CD8-positive, alpha-beta memory T cell (primary cell): ENCODE measurements around the gene ZNF77. TPM values are rescaled to one million over a fixed set of nuclear protein-coding genes. Genes with fewer than 3 reads are reported as not detected.

ENCODE experiments used
- CTCF ChIA-PET: fragments of 350-600 bp; sonication (Branson Sonifier 250); formaldehyde crosslinking; loops from one replicate; lab custom pipeline; 2021; ENCODE audit warnings: antibody characterized with exemption; lab: Charles Lee
- POLR2A ChIA-PET: fragments of 350-600 bp; sonication (Branson Sonifier 250); formaldehyde crosslinking; loops from one replicate; lab custom pipeline; 2021; ENCODE audit warnings: antibody characterized with exemption; lab: Charles Lee
- DNase-seq, 5 donors: peaks; one replicate each; pipeline versions ENCODE4 v3.0.0 to v3.0.0-alpha.2; 2020 to 2022; ENCODE audit warnings: mixed read lengths in 1 of 5
- H3K27ac ChIP-seq: one replicate; pipeline ENCODE4 v1.7.0; 2013; ENCODE audit warnings: low read depth, mild to moderate bottlenecking, low read length, moderate library complexity
- H3K27me3 ChIP-seq: 2 replicates; pipeline ENCODE4 v1.7.0; 2013; ENCODE audit warnings: low read length, mild to moderate bottlenecking; ENCODE audit not compliant: insufficient read depth, poor library complexity, severe bottlenecking
- H3K36me3 ChIP-seq: 2 replicates; pipeline ENCODE4 v1.7.0; 2013; ENCODE audit warnings: mild to moderate bottlenecking, low read length, moderate library complexity; ENCODE audit not compliant: insufficient read depth
- H3K4me1 ChIP-seq: 2 replicates; pipeline ENCODE4 v1.7.0; 2013; ENCODE audit warnings: mild to moderate bottlenecking, low read length, moderate library complexity; ENCODE audit not compliant: insufficient read depth
- H3K4me3 ChIP-seq: 2 replicates; pipeline ENCODE4 v1.7.0; 2013; ENCODE audit warnings: mild to moderate bottlenecking, low read length
- H3K9me3 ChIP-seq: 2 replicates; pipeline ENCODE4 v1.7.0; 2013; ENCODE audit warnings: mild to moderate bottlenecking, low read length
- H3K27ac Mint-ChIP-seq, 8 donors: one replicate each; pipeline ENCODE4 v1.8.0; 2020 to 2021; ENCODE audit warnings: mixed read lengths in 8 of 8, mild to moderate bottlenecking in 6 of 8, inconsistent platforms in 3 of 8, moderate library complexity in 3 of 8
- H3K27me3 Mint-ChIP-seq, 2 donors: one replicate each; pipeline ENCODE4 v1.8.0; 2020 to 2021; ENCODE audit warnings: mixed read lengths in 2 of 2, mild to moderate bottlenecking in 1 of 2, moderate library complexity in 1 of 2
- H3K36me3 Mint-ChIP-seq, 3 donors: one replicate each; pipeline ENCODE4 v1.8.0; 2020 to 2021; ENCODE audit warnings: mixed read lengths in 3 of 3, inconsistent platforms in 1 of 3, mild to moderate bottlenecking in 1 of 3
- H3K4me1 Mint-ChIP-seq, 3 donors: one replicate each; pipeline ENCODE4 v1.8.0; 2020 to 2021; ENCODE audit warnings: mixed read lengths in 3 of 3, inconsistent platforms in 1 of 3, mild to moderate bottlenecking in 1 of 3
- H3K4me3 Mint-ChIP-seq, 7 donors: one replicate each; pipeline ENCODE4 v1.8.0; 2020 to 2021; ENCODE audit warnings: mixed read lengths in 7 of 7, mild to moderate bottlenecking in 6 of 7, moderate library complexity in 4 of 7, inconsistent platforms in 2 of 7
- H3K9me3 Mint-ChIP-seq, 5 donors: one replicate each; pipeline ENCODE4 v1.8.0; 2020 to 2022; ENCODE audit warnings: mixed read lengths in 5 of 5, mild to moderate bottlenecking in 3 of 5, moderate library complexity in 2 of 5, inconsistent platforms in 1 of 5
- polyA plus RNA-seq: library from polyadenylated mRNA; unstranded; fragments of 300-500 nt; fragmentation: Illumina TruSeq; gene quantifications from one replicate; pipeline ENCODE4 v1.2.3, GENCODE V29; 2021
- total RNA-seq, 2 experiments: library from RNA; stranded (reverse); gene quantifications; one replicate each; pipeline ENCODE4 v1.2.3, GENCODE V29; 2021

The ZNF77 gene
- total and polyA plus RNA-seq, 3 experiments from 2014 or later = 3.1 to 4.1 (median 3.8) TPM

DNA sequence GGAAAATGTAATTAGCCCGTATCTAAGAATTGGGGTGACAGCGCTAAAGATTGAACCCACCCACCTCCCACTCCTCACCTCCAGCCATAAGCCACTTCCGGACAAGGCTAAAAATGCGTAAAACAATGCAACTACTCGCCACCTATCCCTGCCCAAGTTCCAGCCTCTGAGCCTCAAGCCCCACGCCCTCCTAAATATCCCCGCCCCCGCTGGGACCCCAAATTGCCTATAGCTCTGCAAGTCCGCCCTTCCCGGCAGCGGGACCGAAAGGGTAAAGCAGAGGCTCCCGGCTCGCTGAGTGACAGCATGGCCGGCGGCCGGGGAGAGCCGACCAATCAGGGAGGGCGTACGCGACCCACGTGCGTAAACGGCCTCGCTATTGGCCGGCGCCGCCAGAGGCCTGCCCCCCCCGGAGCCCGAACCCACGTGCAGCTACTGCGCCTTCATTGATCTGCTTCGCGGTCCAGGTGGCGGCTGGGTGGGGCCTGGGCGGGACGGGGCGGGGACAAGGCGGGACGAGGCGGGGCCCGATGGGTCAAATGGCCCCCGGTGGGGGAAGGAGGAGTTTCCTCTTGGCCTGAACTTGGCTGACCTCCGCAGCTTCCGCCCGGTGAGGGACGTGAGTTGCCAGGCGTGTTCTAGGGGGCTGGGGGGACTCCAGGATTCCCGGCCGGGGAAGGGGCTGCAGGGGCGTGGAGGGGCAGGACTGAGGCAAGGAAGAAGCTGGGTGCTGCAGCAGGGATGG lies 32.4 kb upstream of the ZNF77 start, which contains the start of gene TLE6:
Gene TLE6 (plus strand): TSS at position 564 of the 745 bp plus-strand sequence. CDS start 670 bp downstream, outside the sequence.
- peak; percentile 81 to 94 (median 90) for DNase-seq
- H3K36me3 Mint-ChIP-seq = peaks cover 0 to 2% (median 0%) of the 10 kb centered on the region in 3 donors
- Histone ChIP-seq H3K4me1 (peaks cover 9% of the 10 kb centered on the region), H3K36me3 (no peaks in the 10 kb centered on the region), H3K9me3 (no peaks in the 10 kb centered on the region), H3K27ac (peak within 1 kb of the TSS; percentile 40), H3K27me3 (no peaks in the 10 kb centered on the region), H3K4me3 (peak within 1 kb of the TSS; percentile 76)
- H3K27ac Mint-ChIP-seq = peak within 1 kb of the TSS in 7 of 8 donors; percentile 37 to 91 (median 78)
- ChIA-PET CTCF (interaction anchor here (0.8 to 2.5 kb wide), 5 partner anchors 12 to 152 kb away, joined by 3 to 17 read pairs (median 4); no protein-coding TSS in a partner anchor), POLR2A (interaction anchor here (1.3 to 2.0 kb wide), 2 partner anchors 58 to 76 kb away, joined by 3 to 9 read pairs; no protein-coding TSS in a partner anchor)
- peaks cover 18 to 19% of the 10 kb centered on the region in 2 donors for H3K27me3 Mint-ChIP-seq
- peak within 1 kb of the TSS; percentile 83 to 95 (median 92) for H3K4me3 Mint-ChIP-seq
- H3K4me1 Mint-ChIP-seq = peaks cover 15 to 20% (median 16%) of the 10 kb centered on the region in 3 donors
- no peaks in the 10 kb centered on the region for H3K9me3 Mint-ChIP-seq

DNA sequence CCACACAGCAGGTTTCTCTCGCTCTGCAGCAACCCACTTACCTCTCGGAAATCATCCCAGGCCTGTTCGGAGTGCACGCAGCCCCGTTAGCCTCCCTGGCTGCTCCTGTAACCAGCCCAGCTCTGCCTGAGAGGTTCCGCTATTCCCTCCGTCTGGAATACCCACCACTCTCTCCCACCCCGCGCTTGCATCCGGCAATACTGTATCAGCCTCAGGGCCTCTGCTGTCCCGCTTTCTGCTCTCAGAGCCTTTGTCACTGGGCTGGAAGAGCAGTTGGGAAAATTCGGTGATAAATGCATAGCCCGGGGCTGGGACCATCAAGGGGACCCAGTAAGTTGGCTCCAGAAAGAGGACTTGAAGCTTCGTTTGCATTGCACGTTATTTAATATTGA lies 31.8 kb upstream of the ZNF77 start:
- H3K4me3 ChIP-seq = peak overlapping the region; percentile 76

DNA sequence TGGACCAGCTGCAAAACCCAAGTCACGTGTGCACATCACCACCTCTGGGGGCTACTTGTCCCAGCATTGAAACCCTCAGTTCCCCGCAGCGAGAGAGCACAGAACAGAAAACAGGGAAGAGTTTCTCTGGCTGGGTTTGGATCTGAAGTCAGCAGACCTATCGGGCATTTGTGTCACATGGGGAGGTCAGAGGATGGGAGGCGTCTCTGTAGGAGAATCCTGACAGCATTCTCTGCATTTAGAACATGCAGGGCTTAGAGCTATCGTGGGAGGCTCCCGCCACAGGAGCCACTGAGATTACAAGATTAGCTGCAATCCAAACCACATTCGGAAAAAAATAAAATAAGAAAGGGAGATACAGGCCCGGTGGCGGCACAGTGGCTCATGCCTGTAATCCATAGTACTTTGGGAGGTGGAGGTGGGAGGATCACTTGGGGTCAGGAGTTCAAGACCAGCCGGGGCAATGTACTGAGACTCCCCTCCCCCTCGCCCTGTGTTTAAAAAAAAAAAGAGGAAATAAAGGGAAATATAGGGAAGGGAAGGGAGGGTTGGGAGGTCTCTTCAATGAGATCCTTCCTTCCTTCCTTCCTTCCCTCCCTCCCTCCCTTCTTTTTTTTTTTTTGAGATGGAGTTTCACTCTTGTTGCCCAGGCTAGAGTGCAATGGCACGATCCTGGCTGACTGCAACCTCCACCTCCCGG lies 29.7 kb upstream of the ZNF77 start:
- Histone ChIP-seq H3K4me3 (no peak overlapping the region), H3K9me3 (no peaks in the 10 kb centered on the region), H3K36me3 (no peaks in the 10 kb centered on the region), H3K27ac (no peak overlapping the region), H3K4me1 (peaks cover 9% of the 10 kb centered on the region), H3K27me3 (no peaks in the 10 kb centered on the region)
- CTCF ChIA-PET = interaction anchor here (1.1 to 1.4 kb wide), 2 partner anchors 101 to 129 kb away, joined by 3 read pairs; no protein-coding TSS in a partner anchor
- H3K27ac Mint-ChIP-seq = no peak overlapping the region
- H3K36me3 Mint-ChIP-seq = peaks cover 0 to 2% (median 0%) of the 10 kb centered on the region in 3 donors
- no peaks in the 10 kb centered on the region for H3K9me3 Mint-ChIP-seq
- H3K4me3 Mint-ChIP-seq = peak overlapping the region in 3 of 7 donors; percentile 9 to 59 (median 15)
- POLR2A ChIA-PET = no interaction called here
- peaks cover 15 to 20% (median 16%) of the 10 kb centered on the region in 3 donors for H3K4me1 Mint-ChIP-seq
- DNase-seq = no peak
- peaks cover 12 to 16% of the 10 kb centered on the region in 2 donors for H3K27me3 Mint-ChIP-seq

More for the DNA sequence above, 31.8 kb upstream of the ZNF77 start:
- H3K4me1 ChIP-seq = peaks cover 9% of the 10 kb centered on the region
- peaks cover 15 to 20% (median 16%) of the 10 kb centered on the region in 3 donors for H3K4me1 Mint-ChIP-seq
- no peaks in the 10 kb centered on the region for H3K27me3 ChIP-seq
- H3K27me3 Mint-ChIP-seq = peaks cover 13 to 17% of the 10 kb centered on the region in 2 donors
- ChIA-PET POLR2A (interaction anchor here (0.7 to 2.0 kb wide), 3 partner anchors 28 to 77 kb away, joined by 3 to 9 read pairs (median 5); no protein-coding TSS in a partner anchor), CTCF (interaction anchor here (1.1 to 2.5 kb wide), 4 partner anchors 13 to 127 kb away, joined by 3 to 17 read pairs (median 6); no protein-coding TSS in a partner anchor)
- no peak for DNase-seq
- H3K27ac ChIP-seq = peak overlapping the region; percentile 40
- H3K27ac Mint-ChIP-seq = peak overlapping the region in 7 of 8 donors; percentile 37 to 91 (median 78)
- no peaks in the 10 kb centered on the region for H3K9me3 ChIP-seq
- H3K9me3 Mint-ChIP-seq = no peaks in the 10 kb centered on the region
- H3K36me3 Mint-ChIP-seq = peaks cover 0 to 2% (median 0%) of the 10 kb centered on the region in 3 donors
- H3K36me3 ChIP-seq = no peaks in the 10 kb centered on the region
- peak overlapping the region; percentile 83 to 95 (median 92) for H3K4me3 Mint-ChIP-seq

DNA sequence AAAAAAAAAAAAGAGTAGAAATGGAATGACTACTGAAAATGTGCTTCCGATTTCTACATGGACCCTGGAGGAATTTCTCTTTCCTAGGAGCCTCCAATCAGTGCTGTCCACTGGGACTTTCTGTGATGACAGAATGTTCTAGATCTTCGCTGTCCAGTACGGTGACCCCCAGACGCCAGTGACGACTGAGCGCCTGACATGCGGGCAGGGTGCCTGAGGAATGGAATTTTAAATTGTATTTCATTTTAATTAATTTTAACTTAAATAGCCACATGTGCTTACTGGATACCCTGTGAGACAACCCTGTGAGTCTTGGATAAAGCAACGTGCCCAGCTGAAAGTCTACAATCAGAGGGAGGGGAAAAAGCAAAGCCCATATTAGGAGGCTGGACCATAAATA lies 28.5 kb upstream of the ZNF77 start:
- Histone ChIP-seq H3K4me1 (peaks cover 9% of the 10 kb centered on the region), H3K36me3 (no peaks in the 10 kb centered on the region), H3K27ac (no peak overlapping the region), H3K4me3 (no peak overlapping the region), H3K27me3 (no peaks in the 10 kb centered on the region), H3K9me3 (no peaks in the 10 kb centered on the region)
- no peak overlapping the region for H3K27ac Mint-ChIP-seq
- H3K36me3 Mint-ChIP-seq = peaks cover 0 to 2% (median 0%) of the 10 kb centered on the region in 3 donors
- H3K4me3 Mint-ChIP-seq = no peak overlapping the region
- peaks cover 12 to 21% of the 10 kb centered on the region in 2 donors for H3K27me3 Mint-ChIP-seq
- ChIA-PET CTCF (interaction anchor here (1.3 kb wide), 1 partner anchor 135 kb away, joined by 3 read pairs; no protein-coding TSS in a partner anchor), POLR2A (no interaction called here)
- H3K9me3 Mint-ChIP-seq = no peaks in the 10 kb centered on the region
- no peak for DNase-seq
- H3K4me1 Mint-ChIP-seq = peaks cover 15 to 20% (median 16%) of the 10 kb centered on the region in 3 donors

DNA sequence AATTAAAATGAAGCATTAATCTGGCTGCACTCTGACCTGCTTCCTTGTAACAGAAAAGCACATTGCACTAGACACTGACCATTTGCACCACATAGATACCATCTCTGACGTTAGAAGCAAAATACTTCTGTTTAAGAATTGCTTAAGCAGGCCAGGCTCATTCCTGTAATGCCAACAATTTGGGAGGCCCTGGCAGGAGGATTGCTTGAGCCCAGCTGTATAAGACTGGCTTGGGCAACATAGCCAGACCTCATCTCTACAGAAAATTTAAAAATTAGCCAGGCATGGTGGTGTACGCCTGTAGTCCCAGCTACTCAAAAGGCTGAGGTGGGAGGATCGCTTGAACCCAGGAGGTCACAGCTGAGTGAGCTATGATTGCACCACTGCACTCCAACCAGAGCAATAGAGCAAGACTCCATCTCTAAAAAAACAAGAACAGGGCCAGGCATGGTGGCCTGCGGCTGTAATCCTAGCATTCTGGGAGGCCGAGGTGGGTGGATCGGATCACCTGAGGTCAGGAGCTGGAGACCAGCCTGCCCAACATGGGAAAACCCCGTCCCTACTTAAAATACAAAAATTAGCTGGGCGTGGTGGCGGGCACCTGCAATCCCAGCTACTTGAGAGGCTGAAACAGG lies 25.5 kb upstream of the ZNF77 start:
- ChIA-PET POLR2A (interaction anchor here (0.7 kb wide), 1 partner anchor 58 kb away, joined by 6 read pairs; no protein-coding TSS in a partner anchor), CTCF (interaction anchor here (1.2 to 1.6 kb wide), 4 partner anchors 8 to 133 kb away, joined by 3 to 6 read pairs (median 4); no protein-coding TSS in a partner anchor)
- no peaks in the 10 kb centered on the region for H3K4me1 ChIP-seq
- Mint-ChIP-seq H3K36me3 (no peaks in the 10 kb centered on the region), H3K27me3 (peaks cover 16% of the 10 kb centered on the region in 2 donors), H3K9me3 (no peaks in the 10 kb centered on the region), H3K4me3 (no peak overlapping the region), H3K27ac (peak overlapping the region in 1 of 8 donors; percentile 19), H3K4me1 (peaks cover 5% of the 10 kb centered on the region in 3 donors)
- H3K27me3 ChIP-seq = no peaks in the 10 kb centered on the region
- H3K9me3 ChIP-seq = no peaks in the 10 kb centered on the region
- H3K27ac ChIP-seq = no peak overlapping the region
- no peak overlapping the region for H3K4me3 ChIP-seq
- no peak for DNase-seq
- H3K36me3 ChIP-seq = no peaks in the 10 kb centered on the region

DNA sequence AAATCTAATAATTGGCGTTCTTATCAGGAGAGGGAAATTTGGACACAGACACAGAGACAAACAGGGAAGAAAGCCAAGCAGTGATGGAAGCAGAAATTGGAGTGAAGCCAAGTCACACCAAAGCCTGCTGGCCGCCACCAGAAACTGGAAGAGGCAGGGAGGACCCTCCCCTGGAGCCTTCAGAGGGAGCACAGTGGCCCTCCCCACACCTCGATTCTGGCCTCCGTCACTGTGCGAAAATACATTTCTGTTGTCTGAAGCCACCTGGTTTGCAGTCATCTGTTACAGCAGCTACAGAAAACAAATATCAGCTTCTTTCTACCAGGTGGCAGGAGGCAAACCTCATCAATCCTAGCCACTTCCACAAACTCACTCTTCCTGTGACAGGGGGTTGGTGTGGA lies 24.3 kb upstream of the ZNF77 start:
- Mint-ChIP-seq H3K9me3 (no peaks in the 10 kb centered on the region), H3K27me3 (peaks cover 6 to 11% of the 10 kb centered on the region in 2 donors), H3K4me1 (peaks cover 0 to under 1% (median under 1%) of the 10 kb centered on the region in 3 donors), H3K36me3 (no peaks in the 10 kb centered on the region), H3K4me3 (no peak overlapping the region), H3K27ac (no peak overlapping the region)
- Histone ChIP-seq H3K9me3 (no peaks in the 10 kb centered on the region), H3K27ac (no peak overlapping the region), H3K4me3 (no peak overlapping the region), H3K36me3 (no peaks in the 10 kb centered on the region), H3K4me1 (no peaks in the 10 kb centered on the region), H3K27me3 (no peaks in the 10 kb centered on the region)
- no peak for DNase-seq
- ChIA-PET POLR2A (no interaction called here), CTCF (interaction anchor here (0.9 to 1.3 kb wide), 3 partner anchors 11 to 141 kb away, joined by 3 read pairs; no protein-coding TSS in a partner anchor)

DNA sequence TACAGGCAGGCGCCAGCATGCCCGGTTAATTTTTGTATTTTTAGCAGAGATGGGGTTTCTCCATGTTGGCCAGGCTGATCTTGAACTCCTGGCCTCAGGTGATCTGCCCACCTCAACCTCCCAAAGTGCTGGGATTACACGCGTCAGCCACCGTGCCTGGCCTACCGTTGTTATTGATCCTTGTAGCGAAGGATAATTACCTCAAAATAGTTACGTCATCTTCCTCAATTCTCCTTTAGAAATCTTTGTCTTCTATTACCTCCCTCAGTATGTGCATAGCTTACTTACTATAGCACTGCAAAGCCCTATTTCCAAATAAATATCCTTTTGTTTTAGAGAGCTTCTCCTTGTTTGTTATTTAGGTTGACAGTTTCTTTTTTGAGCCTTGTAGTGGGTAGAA lies 23.2 kb upstream of the ZNF77 start:
- Mint-ChIP-seq H3K4me3 (no peak overlapping the region), H3K27ac (no peak overlapping the region), H3K36me3 (no peaks in the 10 kb centered on the region), H3K27me3 (peaks cover 4 to 6% of the 10 kb centered on the region in 2 donors), H3K9me3 (no peaks in the 10 kb centered on the region), H3K4me1 (no peaks in the 10 kb centered on the region)
- Histone ChIP-seq H3K4me3 (no peak overlapping the region), H3K4me1 (no peaks in the 10 kb centered on the region), H3K36me3 (no peaks in the 10 kb centered on the region), H3K27ac (no peak overlapping the region), H3K9me3 (no peaks in the 10 kb centered on the region), H3K27me3 (no peaks in the 10 kb centered on the region)
- POLR2A ChIA-PET = no interaction called here
- CTCF ChIA-PET = interaction anchor here (0.8 to 1.1 kb wide), 3 partner anchors 107 to 141 kb away, joined by 3 to 4 read pairs (median 4); no protein-coding TSS in a partner anchor
- DNase-seq = no peak
